ENCODE results near the gene ANLN.
A peak's percentile ranks its signal among the peaks of the same experiment; 100 is the strongest.
"Not testable (repeated sequence)": the region's sequence is repeated elsewhere in the genome, so short reads cannot be mapped to it uniquely, and the experiment has no call there.

Gene ANLN

GRCh38 chr7:36389371-36390198 is at the start of gene ANLN:
ANLN (plus strand) TSS chr7:36389862; CDS start chr7:36390027, 165 bp downstream.
- peak; percentile 67 to 80 for DNase-seq (ENCODE audit: low read depth in 1 of 2, low spot score in 1 of 2)

- DNase-seq (ENCODE audit: low read depth in 1 of 2, low spot score in 1 of 2), result no peak
Observed at GRCh38 chr7:36343548-36343947, 46.1 kb upstream of the ANLN start.

GRCh38 chr7:36344622-36345021 is 45.0 kb upstream of the ANLN start:
- no peak for DNase-seq (ENCODE audit: low read depth in 1 of 2, low spot score in 1 of 2)

GRCh38 chr7:36346260-36346831 is 43.3 kb upstream of the ANLN start:
- no peak for DNase-seq (ENCODE audit: low read depth in 1 of 2, low spot score in 1 of 2)

GRCh38 chr7:36348256-36348655 is 41.4 kb upstream of the ANLN start:
- no peak for DNase-seq (ENCODE audit: low read depth in 1 of 2, low spot score in 1 of 2)

GRCh38 chr7:36348771-36349170 is 40.9 kb upstream of the ANLN start:
- no peak for DNase-seq (ENCODE audit: low read depth in 1 of 2, low spot score in 1 of 2)

- DNase-seq (ENCODE audit: low read depth in 1 of 2, low spot score in 1 of 2), result no peak
Observed at GRCh38 chr7:36349626-36350025, 40.0 kb upstream of the ANLN start.

- no peak for DNase-seq (ENCODE audit: low read depth in 1 of 2, low spot score in 1 of 2)
Observed at GRCh38 chr7:36355490-36355889, 34.2 kb upstream of the ANLN start.

GRCh38 chr7:36357054-36357453 is 32.6 kb upstream of the ANLN start:
- DNase-seq (ENCODE audit: low read depth in 1 of 2, low spot score in 1 of 2), result no peak

- no peak for DNase-seq (ENCODE audit: low read depth in 1 of 2, low spot score in 1 of 2)
Observed at GRCh38 chr7:36358589-36358988, 31.1 kb upstream of the ANLN start.

- no peak for DNase-seq (ENCODE audit: low read depth in 1 of 2, low spot score in 1 of 2)
Observed at GRCh38 chr7:36360244-36360643, 29.4 kb upstream of the ANLN start.

- no peak for DNase-seq (ENCODE audit: low read depth in 1 of 2, low spot score in 1 of 2)
Observed at GRCh38 chr7:36361227-36361626, 28.4 kb upstream of the ANLN start.

GRCh38 chr7:36363515-36363914 is 26.1 kb upstream of the ANLN start:
- no peak for DNase-seq (ENCODE audit: low read depth in 1 of 2, low spot score in 1 of 2)

- DNase-seq (ENCODE audit: low read depth in 1 of 2, low spot score in 1 of 2), result no peak
Observed at GRCh38 chr7:36366005-36366717, 23.5 kb upstream of the ANLN start.

- DNase-seq (ENCODE audit: low read depth in 1 of 2, low spot score in 1 of 2), result peak; percentile 79 to 87
Observed at GRCh38 chr7:36366718-36367560, 22.7 kb upstream of the ANLN start.

- DNase-seq (ENCODE audit: low read depth in 1 of 2, low spot score in 1 of 2), result no peak
Observed at GRCh38 chr7:36367561-36368077, 22.0 kb upstream of the ANLN start.

GRCh38 chr7:36368496-36368895 is 21.2 kb upstream of the ANLN start:
- no peak for DNase-seq (ENCODE audit: low read depth in 1 of 2, low spot score in 1 of 2)

- DNase-seq (ENCODE audit: low read depth in 1 of 2, low spot score in 1 of 2), result no peak
Observed at GRCh38 chr7:36369171-36369570, 20.5 kb upstream of the ANLN start.

- no peak for DNase-seq (ENCODE audit: low read depth in 1 of 2, low spot score in 1 of 2)
Observed at GRCh38 chr7:36370046-36370445, 19.6 kb upstream of the ANLN start.

- no peak for DNase-seq (ENCODE audit: low read depth in 1 of 2, low spot score in 1 of 2)
Observed at GRCh38 chr7:36372156-36372555, 17.5 kb upstream of the ANLN start.

GRCh38 chr7:36378555-36378954 is 11.1 kb upstream of the ANLN start:
- not testable (repeated sequence) for DNase-seq (ENCODE audit: low read depth in 1 of 2, low spot score in 1 of 2)

Measured in activated T-helper 1 cell treated with anti-CD3 and anti-CD28 coated beads, Interleukin-2, amount 50 U/mL, for 16 hours (primary cell).